ENCODE results near the gene TUBA1A. TPM values are rescaled to one million over a fixed set of nuclear protein-coding genes. Genes with fewer than 3 reads are reported as not detected.

The TUBA1A gene
- total and polyA plus RNA-seq, 7 experiments from 2014 or later, result 61.8 to 492 (median 176) TPM

- peaks cover 0 to 7% of the 10 kb centered on the region in 2 donors for H3K4me1 ChIP-seq (ENCODE audit: control insufficient read depth in 2 of 2, insufficient read depth in 2 of 2, low read length in 2 of 2)
- POLR2A ChIA-PET, result interaction anchor here (0.7 to 5.3 kb wide), 4 partner anchors 42 to 148 kb away, joined by 3 to 39 read pairs (median 20); partner anchors contain the start of genes LMBR1L, TUBA1A and TUBA1B
- H3K36me3 Mint-ChIP-seq, result no peaks in the 10 kb centered on the region
Observed at GRCh38 chr12:49230805-49231194, 41.9 kb upstream of the TUBA1A start.

GRCh38 chr12:49230176-49230804 is 41.4 kb upstream of the TUBA1A start:
- H3K9me3 Mint-ChIP-seq, result no peaks in the 10 kb centered on the region
- H3K27me3 Mint-ChIP-seq, result peaks cover 0 to 6% (median 0%) of the 10 kb centered on the region in 5 donors
- no peaks in the 10 kb centered on the region for H3K9me3 ChIP-seq (ENCODE audit: control insufficient read depth in 2 of 3, low read length in 3 of 3)
- H3K36me3 ChIP-seq (ENCODE audit: control insufficient read depth in 2 of 3, insufficient read depth in 3 of 3, low read length in 3 of 3), result no peaks in the 10 kb centered on the region
- ChIA-PET CTCF (interaction anchor here (0.7 to 1.3 kb wide), 3 partner anchors 12 to 132 kb away, joined by 3 read pairs; no protein-coding TSS in a partner anchor), POLR2A (interaction anchor here (0.6 to 5.3 kb wide), 5 partner anchors 42 to 147 kb away, joined by 3 to 39 read pairs (median 4); partner anchors contain the start of genes LMBR1L, TUBA1A and TUBA1B)
- no peaks in the 10 kb centered on the region for H3K27me3 ChIP-seq (ENCODE audit: control insufficient read depth in 2 of 2, insufficient read depth in 2 of 2, low read length in 2 of 2)
- no peak overlapping the region for H3K4me3 ChIP-seq (ENCODE audit: low read length)
- H3K36me3 Mint-ChIP-seq, result no peaks in the 10 kb centered on the region
- H3K4me1 ChIP-seq (ENCODE audit: control insufficient read depth in 2 of 2, insufficient read depth in 2 of 2, low read length in 2 of 2), result peaks cover 0 to 7% of the 10 kb centered on the region in 2 donors
- intact Hi-C loops (cut with micrococcal nuclease), result no loop called here
- H3K4me1 Mint-ChIP-seq, result peaks cover 0 to 12% (median 9%) of the 10 kb centered on the region in 7 donors
- no peak overlapping the region for H3K4me3 Mint-ChIP-seq
- H3K27ac ChIP-seq (ENCODE audit: low read depth, low read length), result no peak overlapping the region
- DNase-seq (no peak), ATAC-seq (no peak)
- H3K27ac Mint-ChIP-seq, result no peak overlapping the region

More at GRCh38 chr12:49230805-49231194, 41.9 kb upstream of the TUBA1A start:
- Mint-ChIP-seq H3K4me3 (no peak overlapping the region), H3K4me1 (peaks cover 0 to 12% (median 9%) of the 10 kb centered on the region in 7 donors), H3K9me3 (no peaks in the 10 kb centered on the region), H3K27ac (no peak overlapping the region), H3K27me3 (peaks cover 0 to 6% (median 0%) of the 10 kb centered on the region in 5 donors)
- Histone ChIP-seq H3K4me3 (ENCODE audit: low read length) (no peak overlapping the region), H3K27me3 (ENCODE audit: control insufficient read depth in 2 of 2, insufficient read depth in 2 of 2, low read length in 2 of 2) (no peaks in the 10 kb centered on the region), H3K36me3 (ENCODE audit: control insufficient read depth in 2 of 3, insufficient read depth in 3 of 3, low read length in 3 of 3) (no peaks in the 10 kb centered on the region), H3K27ac (ENCODE audit: low read depth, low read length) (no peak overlapping the region), H3K9me3 (ENCODE audit: control insufficient read depth in 2 of 3, low read length in 3 of 3) (no peaks in the 10 kb centered on the region)
- peak; percentile 17 for ATAC-seq
- no peak for DNase-seq
- intact Hi-C loops (cut with micrococcal nuclease), result no loop called here
- CTCF ChIA-PET, result interaction anchor here (0.7 to 1.3 kb wide), 4 partner anchors 12 to 133 kb away, joined by 3 read pairs; no protein-coding TSS in a partner anchor

- H3K27me3 Mint-ChIP-seq, result peaks cover 0 to 4% (median 0%) of the 10 kb centered on the region in 5 donors
- ChIA-PET CTCF (no interaction called here), POLR2A (no interaction called here)
- H3K27ac Mint-ChIP-seq, result no peak overlapping the region
- Histone ChIP-seq H3K4me1 (ENCODE audit: control insufficient read depth in 2 of 2, insufficient read depth in 2 of 2, low read length in 2 of 2) (peaks cover 0 to 1% of the 10 kb centered on the region in 2 donors), H3K27ac (ENCODE audit: low read depth, low read length) (no peak overlapping the region), H3K4me3 (ENCODE audit: low read length) (no peak overlapping the region), H3K27me3 (ENCODE audit: control insufficient read depth in 2 of 2, insufficient read depth in 2 of 2, low read length in 2 of 2) (no peaks in the 10 kb centered on the region), H3K9me3 (ENCODE audit: control insufficient read depth in 2 of 3, low read length in 3 of 3) (no peaks in the 10 kb centered on the region), H3K36me3 (ENCODE audit: control insufficient read depth in 2 of 3, insufficient read depth in 3 of 3, low read length in 3 of 3) (no peaks in the 10 kb centered on the region)
- peaks cover 0 to 12% (median 4%) of the 10 kb centered on the region in 7 donors for H3K4me1 Mint-ChIP-seq
- intact Hi-C loops (cut with micrococcal nuclease), result no loop called here
- no peaks in the 10 kb centered on the region for H3K36me3 Mint-ChIP-seq
- no peak for DNase-seq
- ATAC-seq, result no peak
- no peaks in the 10 kb centered on the region for H3K9me3 Mint-ChIP-seq
- no peak overlapping the region for H3K4me3 Mint-ChIP-seq
Observed at GRCh38 chr12:49228653-49229052, 39.8 kb upstream of the TUBA1A start.

GRCh38 chr12:49227713-49228112 is 38.8 kb upstream of the TUBA1A start:
- Mint-ChIP-seq H3K27ac (no peak overlapping the region), H3K27me3 (peaks cover 0 to 4% (median 0%) of the 10 kb centered on the region in 5 donors), H3K36me3 (no peaks in the 10 kb centered on the region), H3K4me3 (no peak overlapping the region), H3K9me3 (no peaks in the 10 kb centered on the region), H3K4me1 (peaks cover 0 to 9% (median 0%) of the 10 kb centered on the region in 7 donors)
- H3K36me3 ChIP-seq (ENCODE audit: control insufficient read depth in 2 of 3, insufficient read depth in 3 of 3, low read length in 3 of 3), result no peaks in the 10 kb centered on the region
- no peak overlapping the region for H3K27ac ChIP-seq (ENCODE audit: low read depth, low read length)
- POLR2A ChIA-PET, result interaction anchor here (1.4 kb wide), 1 partner anchor 39 kb away, joined by 4 read pairs; the partner anchor contains the start of gene TUBA1A
- ATAC-seq (no peak), DNase-seq (no peak)
- H3K27me3 ChIP-seq (ENCODE audit: control insufficient read depth in 2 of 2, insufficient read depth in 2 of 2, low read length in 2 of 2), result no peaks in the 10 kb centered on the region
- H3K4me1 ChIP-seq (ENCODE audit: control insufficient read depth in 2 of 2, insufficient read depth in 2 of 2, low read length in 2 of 2), result no peaks in the 10 kb centered on the region
- intact Hi-C loops (cut with micrococcal nuclease), result no loop called here
- no peak overlapping the region for H3K4me3 ChIP-seq (ENCODE audit: low read length)
- CTCF ChIA-PET, result interaction anchor here (0.7 kb wide), 1 partner anchor 7 kb away, joined by 4 read pairs; no protein-coding TSS in a partner anchor
- no peaks in the 10 kb centered on the region for H3K9me3 ChIP-seq (ENCODE audit: control insufficient read depth in 2 of 3, low read length in 3 of 3)

- no peak overlapping the region for H3K4me3 Mint-ChIP-seq
- H3K36me3 Mint-ChIP-seq, result no peaks in the 10 kb centered on the region
- CTCF ChIA-PET, result interaction anchor here (0.6 to 0.7 kb wide), 2 partner anchors 127 to 156 kb away, joined by 3 to 4 read pairs; partner anchors contain the start of gene RHEBL1
- H3K27me3 ChIP-seq (ENCODE audit: control insufficient read depth in 2 of 2, insufficient read depth in 2 of 2, low read length in 2 of 2), result no peaks in the 10 kb centered on the region
- H3K4me3 ChIP-seq (ENCODE audit: low read length), result no peak overlapping the region
- DNase-seq (no peak), ATAC-seq (peak; percentile 34)
- H3K9me3 Mint-ChIP-seq, result no peaks in the 10 kb centered on the region
- H3K36me3 ChIP-seq (ENCODE audit: control insufficient read depth in 2 of 3, insufficient read depth in 3 of 3, low read length in 3 of 3), result no peaks in the 10 kb centered on the region
- peaks cover 0 to 16% (median 0%) of the 10 kb centered on the region in 7 donors for H3K4me1 Mint-ChIP-seq
- H3K27me3 Mint-ChIP-seq, result peaks cover 0 to 7% (median 0%) of the 10 kb centered on the region in 5 donors
- H3K27ac ChIP-seq (ENCODE audit: low read depth, low read length), result no peak overlapping the region
- H3K9me3 ChIP-seq (ENCODE audit: control insufficient read depth in 2 of 3, low read length in 3 of 3), result no peaks in the 10 kb centered on the region
- H3K4me1 ChIP-seq (ENCODE audit: control insufficient read depth in 2 of 2, insufficient read depth in 2 of 2, low read length in 2 of 2), result no peaks in the 10 kb centered on the region
- intact Hi-C loops (cut with micrococcal nuclease), result no loop called here
- POLR2A ChIA-PET, result interaction anchor here (1.4 kb wide), 1 partner anchor 95 kb away, joined by 5 read pairs; the partner anchor contains the start of gene TUBA1B
- no peak overlapping the region for H3K27ac Mint-ChIP-seq
Observed at GRCh38 chr12:49225576-49226166, 36.8 kb upstream of the TUBA1A start.

GRCh38 chr12:49223590-49224369 is 34.9 kb upstream of the TUBA1A start:
- no peaks in the 10 kb centered on the region for H3K9me3 ChIP-seq (ENCODE audit: control insufficient read depth in 2 of 3, low read length in 3 of 3)
- H3K9me3 Mint-ChIP-seq, result no peaks in the 10 kb centered on the region
- no peaks in the 10 kb centered on the region for H3K4me1 ChIP-seq (ENCODE audit: control insufficient read depth in 2 of 2, insufficient read depth in 2 of 2, low read length in 2 of 2)
- intact Hi-C loops (cut with micrococcal nuclease), result no loop called here
- no peaks in the 10 kb centered on the region for H3K36me3 Mint-ChIP-seq
- H3K27me3 ChIP-seq (ENCODE audit: control insufficient read depth in 2 of 2, insufficient read depth in 2 of 2, low read length in 2 of 2), result no peaks in the 10 kb centered on the region
- no peak overlapping the region for H3K27ac ChIP-seq (ENCODE audit: low read depth, low read length)
- ATAC-seq, result no peak
- peaks cover 0 to 7% (median 0%) of the 10 kb centered on the region in 5 donors for H3K27me3 Mint-ChIP-seq
- peak overlapping the region in 1 of 9 donors; percentile 1 for H3K27ac Mint-ChIP-seq
- CTCF ChIA-PET, result interaction anchor here (1.3 kb wide), 1 partner anchor 9 kb away, joined by 5 read pairs; no protein-coding TSS in a partner anchor
- H3K4me3 Mint-ChIP-seq, result no peak overlapping the region
- H3K4me1 Mint-ChIP-seq, result peaks cover 0 to 20% (median 0%) of the 10 kb centered on the region in 7 donors
- POLR2A ChIA-PET, result interaction anchor here (0.7 to 0.9 kb wide), 2 partner anchors 22 to 136 kb away, joined by 3 to 8 read pairs; no protein-coding TSS in a partner anchor
- H3K4me3 ChIP-seq (ENCODE audit: low read length), result no peak overlapping the region
- H3K36me3 ChIP-seq (ENCODE audit: control insufficient read depth in 2 of 3, insufficient read depth in 3 of 3, low read length in 3 of 3), result no peaks in the 10 kb centered on the region
- DNase-seq, result no peak
